AG09309 (cell line): ENCODE results near the gene AGK.

ENCODE experiments used
- DNase-seq: peaks from one replicate; pipeline ENCODE4 v3.0.0-alpha.2; 2010; ENCODE audit warnings: low read depth
- H3K4me3 ChIP-seq: 2 replicates; pipeline ENCODE4 v1.5.1; 2011; ENCODE audit warnings: mild to moderate bottlenecking, low read depth, low read length, moderate library complexity; ENCODE audit not compliant: control insufficient read depth
- TF ChIP-seq, protein P1 (sequence below): IDR thresholded peaks from 2 replicates; pipeline ENCODE4 v1.5.1; 2011; ENCODE audit warnings: mild to moderate bottlenecking, low read depth, low read length, inconsistent platforms; ENCODE audit not compliant: insufficient read depth, control insufficient read depth; ENCODE audit errors: missing control alignments

The AGK gene

DNA sequence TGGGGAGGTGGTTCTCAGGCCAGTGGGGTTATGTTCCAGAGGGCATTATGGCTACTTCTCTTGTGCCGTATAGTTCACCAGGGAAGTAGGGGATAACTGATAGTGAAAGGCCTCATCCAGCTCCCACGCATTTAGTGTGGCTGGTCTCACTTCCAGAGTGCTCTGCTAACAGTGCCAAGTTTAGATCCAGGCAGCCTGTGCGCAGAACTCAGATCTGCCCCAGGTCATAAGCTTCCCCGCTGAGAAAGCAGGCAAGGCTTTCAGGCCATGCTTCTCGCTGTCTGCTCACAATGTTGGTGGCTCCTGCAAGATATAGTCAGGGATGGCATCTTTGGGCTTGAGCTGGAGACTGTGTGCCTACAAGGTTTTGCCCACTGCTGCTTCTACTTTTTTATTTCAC is 11.3 kb downstream of the AGK start:
- no peak for DNase-seq
- TF ChIP-seq, protein P1, sequence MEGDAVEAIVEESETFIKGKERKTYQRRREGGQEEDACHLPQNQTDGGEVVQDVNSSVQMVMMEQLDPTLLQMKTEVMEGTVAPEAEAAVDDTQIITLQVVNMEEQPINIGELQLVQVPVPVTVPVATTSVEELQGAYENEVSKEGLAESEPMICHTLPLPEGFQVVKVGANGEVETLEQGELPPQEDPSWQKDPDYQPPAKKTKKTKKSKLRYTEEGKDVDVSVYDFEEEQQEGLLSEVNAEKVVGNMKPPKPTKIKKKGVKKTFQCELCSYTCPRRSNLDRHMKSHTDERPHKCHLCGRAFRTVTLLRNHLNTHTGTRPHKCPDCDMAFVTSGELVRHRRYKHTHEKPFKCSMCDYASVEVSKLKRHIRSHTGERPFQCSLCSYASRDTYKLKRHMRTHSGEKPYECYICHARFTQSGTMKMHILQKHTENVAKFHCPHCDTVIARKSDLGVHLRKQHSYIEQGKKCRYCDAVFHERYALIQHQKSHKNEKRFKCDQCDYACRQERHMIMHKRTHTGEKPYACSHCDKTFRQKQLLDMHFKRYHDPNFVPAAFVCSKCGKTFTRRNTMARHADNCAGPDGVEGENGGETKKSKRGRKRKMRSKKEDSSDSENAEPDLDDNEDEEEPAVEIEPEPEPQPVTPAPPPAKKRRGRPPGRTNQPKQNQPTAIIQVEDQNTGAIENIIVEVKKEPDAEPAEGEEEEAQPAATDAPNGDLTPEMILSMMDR, result no peak

DNA sequence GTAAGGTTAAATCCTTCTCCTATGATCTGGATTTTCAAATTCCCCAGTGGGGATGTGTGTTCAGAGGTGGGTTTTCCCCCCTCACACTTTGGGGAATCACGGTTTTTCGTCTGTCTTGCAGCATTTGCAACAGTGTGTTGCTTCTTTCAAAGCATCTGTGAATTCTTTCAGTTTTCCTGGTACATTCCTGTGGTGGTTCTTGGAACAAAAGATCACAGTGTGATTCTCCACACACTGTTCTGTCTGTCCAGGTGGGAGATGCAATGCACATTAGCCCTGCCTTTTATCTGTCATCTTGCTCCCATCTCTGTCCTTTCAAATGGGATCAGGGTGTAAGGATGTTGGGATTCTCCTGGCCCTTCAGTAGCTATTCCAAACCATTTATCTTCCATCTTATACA is 11.8 kb downstream of the AGK start:
- H3K4me3 ChIP-seq, result no peak overlapping the region
- DNase-seq, result no peak
- TF ChIP-seq, protein P1, result no peak

More for the DNA sequence above, 11.3 kb downstream of the AGK start:
- no peak overlapping the region for H3K4me3 ChIP-seq

DNA sequence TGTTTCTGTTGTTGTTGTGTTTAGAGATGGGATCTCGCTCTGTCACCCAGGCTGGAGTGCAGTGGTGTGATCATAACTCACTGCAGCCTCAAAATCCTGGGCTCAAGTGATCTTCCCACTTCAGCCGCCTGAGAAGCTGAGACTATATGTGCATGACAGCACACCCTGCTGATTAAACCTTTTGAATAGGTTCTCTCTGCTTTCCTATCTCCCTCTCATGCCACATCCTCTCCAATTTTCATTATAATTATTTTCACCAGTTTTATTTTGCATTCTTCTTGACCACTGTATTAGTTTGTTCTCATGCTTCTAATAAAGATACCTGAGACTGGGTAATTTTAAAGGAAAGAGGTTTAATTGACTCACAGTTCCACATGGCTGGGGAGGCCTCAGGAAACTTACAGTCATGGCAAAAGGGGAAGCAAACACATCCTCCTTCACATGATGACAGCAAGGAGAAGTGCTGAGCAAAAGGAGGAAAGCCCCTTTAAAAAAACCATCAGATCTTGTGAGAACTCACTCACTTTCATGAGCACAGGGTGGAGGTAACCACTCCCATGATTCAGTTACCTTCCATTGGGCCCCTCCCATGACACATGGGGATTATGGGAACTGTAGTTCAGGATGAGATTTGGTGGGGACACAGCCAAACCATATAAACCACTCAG is 12.9 kb downstream of the AGK start:
- TF ChIP-seq, protein P1, result no peak
- no peak for DNase-seq
- H3K4me3 ChIP-seq, result no peak overlapping the region

DNA sequence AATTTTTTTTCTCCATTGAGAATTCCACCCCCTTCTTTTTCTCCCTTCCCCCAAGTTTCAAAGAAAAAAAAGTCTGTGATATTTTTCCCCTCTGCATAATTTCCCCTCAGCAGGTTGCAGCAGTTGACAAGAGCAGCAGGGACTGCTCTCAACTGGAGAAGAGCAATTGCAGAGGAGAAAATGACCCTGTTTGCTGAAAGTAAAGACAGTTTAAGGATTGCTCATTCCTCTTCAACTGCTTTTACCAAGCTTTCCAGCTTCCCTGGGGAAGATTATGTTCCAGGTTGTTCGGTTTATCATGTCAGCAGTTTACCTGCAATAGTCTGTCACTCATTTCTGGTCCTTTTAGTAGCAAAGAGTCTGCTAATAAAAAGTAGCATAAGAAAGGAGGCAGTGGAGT is 16.2 kb downstream of the AGK start:
- no peak overlapping the region for H3K4me3 ChIP-seq

DNA sequence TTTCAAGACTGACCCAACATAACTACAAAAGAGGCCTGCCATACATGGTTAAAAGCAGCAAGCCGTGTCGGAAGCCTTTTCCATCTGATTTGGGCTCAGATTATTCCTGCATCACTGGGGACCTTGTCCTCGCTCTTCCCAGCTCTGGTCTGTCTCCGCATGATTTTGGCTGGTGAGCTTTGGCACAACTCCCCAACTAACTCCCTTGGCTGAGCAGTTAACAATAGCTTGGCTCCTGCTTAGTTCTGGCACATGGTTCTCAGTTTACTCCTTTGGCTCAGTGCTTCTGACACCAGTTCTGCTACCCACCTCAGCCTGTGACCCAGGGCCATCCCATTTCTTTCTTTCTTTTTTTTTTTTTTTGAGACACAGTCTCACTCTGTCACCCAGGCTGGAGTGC is 17.0 kb downstream of the AGK start:
- TF ChIP-seq, protein P1, result no peak
- DNase-seq, result no peak
- no peak overlapping the region for H3K4me3 ChIP-seq

More for the DNA sequence above, 16.2 kb downstream of the AGK start:
- TF ChIP-seq, protein P1, result no peak
- DNase-seq, result no peak

DNA sequence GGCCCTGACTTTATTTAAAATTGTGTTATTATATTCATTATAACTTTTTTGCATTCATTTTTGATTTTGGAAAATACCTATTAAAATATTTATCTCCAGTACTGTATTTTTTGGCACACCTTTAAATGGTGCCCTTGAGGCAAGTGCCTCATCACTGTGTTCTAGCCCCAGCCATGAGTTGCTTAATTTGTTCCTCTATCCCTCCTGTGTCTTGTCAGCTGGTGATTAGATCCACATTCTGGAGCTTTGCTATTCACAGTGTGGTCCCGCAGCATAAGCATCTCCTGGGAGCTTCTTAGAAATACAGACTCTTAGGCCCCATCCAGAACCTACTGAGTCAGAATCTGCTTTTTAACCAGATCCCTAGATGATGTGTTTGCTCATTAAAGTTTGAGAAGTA is 19.8 kb downstream of the AGK start:
- no peak for DNase-seq
- TF ChIP-seq, protein P1, result no peak

More for the DNA sequence above, 19.8 kb downstream of the AGK start:
- H3K4me3 ChIP-seq, result no peak overlapping the region
